ENCODE results near the gene ZNF423.

ZNF423 gene

DNA sequence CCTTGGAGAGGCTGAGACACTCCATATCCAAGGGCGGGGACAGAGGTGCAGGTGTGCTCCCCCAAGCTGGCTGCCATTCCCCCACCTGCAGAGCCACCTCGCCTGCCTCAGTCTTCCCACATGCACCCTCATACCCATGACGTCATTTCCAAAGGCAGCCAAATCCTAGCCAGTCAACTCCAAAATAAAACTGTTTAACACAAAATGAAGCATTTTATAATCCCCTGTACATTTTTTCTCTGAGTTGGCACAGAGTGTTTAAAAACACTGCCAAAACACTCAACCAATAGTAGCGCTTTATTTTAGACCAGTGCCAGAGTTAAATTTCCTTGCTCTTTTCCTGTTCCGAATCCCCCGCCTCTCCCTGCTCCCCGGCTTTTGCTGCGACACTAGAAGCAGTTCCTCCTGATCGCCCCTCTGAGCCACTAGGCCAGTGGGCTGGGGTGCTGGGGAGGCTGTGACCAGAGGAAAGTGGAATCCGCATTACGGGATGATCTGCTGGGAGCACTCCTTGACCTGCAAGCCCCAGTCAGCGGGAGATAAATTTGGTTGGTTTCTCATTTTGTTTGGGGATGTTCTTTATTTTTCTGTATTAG is 139.5 kb downstream of the ZNF423 start:
- DNase-seq = no peak

DNA sequence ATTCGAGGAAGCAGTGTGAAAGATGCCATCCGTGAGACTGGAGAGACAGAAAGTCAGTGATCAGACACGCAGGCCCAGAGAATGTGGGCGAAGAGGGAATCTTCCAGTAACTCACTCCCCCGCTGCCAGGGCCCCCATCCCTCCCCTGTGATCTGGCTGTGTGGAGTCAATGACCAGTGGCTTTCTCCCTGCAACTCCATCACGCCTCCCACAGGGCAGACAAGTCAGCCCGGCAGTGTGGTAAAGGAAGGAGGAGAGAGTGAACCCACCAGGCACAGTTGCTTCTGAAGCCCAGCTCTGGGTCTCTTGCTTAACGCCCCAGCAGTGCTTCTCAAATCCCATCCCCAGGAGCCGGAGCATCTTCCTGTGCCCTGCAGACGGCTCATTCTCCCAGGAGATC is 142.1 kb downstream of the ZNF423 start:
- no peak for DNase-seq

DNA sequence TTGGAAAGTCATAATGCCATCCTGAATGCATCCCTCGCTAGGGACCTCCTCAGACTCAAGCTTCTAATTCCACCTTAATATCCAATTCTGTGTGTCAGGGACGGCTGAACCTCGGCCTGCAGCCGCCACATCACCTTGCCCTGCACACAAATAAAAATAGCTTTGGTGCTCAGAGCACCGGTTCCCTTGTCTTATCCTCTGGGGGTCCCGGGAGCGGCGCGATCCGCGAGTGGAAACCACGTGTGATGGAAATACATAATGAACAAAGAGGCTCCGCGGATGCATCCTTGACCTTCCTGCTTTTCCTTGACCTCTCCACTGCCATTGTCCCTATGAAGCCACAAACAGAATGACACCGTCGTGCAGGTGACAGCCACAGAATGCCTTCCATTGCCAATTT is 143.4 kb downstream of the ZNF423 start:
- DNase-seq = no peak

DNA sequence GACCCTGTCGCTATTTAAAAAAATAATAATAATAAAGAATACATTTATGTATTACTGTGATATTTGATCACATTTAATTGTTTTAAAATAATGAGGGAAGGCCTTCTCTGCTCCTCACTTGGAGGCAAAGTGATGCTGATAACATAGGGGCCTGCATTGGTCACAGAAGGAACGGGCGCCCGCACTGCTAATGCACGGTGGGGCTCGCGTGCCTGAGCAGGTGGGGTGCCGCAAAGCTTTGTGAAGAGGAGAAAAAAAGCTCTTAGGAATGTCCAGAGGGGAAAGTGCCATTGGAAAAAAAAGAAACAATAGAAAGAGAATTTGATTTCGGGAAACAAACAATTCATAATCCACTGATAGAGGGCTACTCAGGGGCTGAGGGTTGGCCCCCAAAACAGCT is 143.8 kb downstream of the ZNF423 start:
- DNase-seq = no peak

DNA sequence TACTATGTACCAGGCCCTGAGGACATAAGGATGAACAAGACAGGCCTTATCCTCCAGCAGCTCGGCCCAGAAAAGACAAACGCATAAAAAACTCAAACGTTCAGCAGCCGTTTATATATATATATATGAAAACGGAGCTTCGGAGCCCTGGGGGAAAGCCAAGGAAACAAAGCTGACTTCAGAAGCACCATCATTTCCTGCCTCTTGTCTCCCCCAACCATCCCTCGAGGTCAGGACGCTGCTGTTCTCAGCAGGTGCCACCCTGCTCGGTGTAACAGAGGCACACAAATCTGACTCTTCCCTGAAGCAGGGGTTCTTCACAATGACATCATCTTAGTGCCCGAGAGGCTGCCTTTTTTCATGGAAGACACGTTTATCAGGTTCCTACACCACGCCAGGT is 146.9 kb downstream of the ZNF423 start:
- DNase-seq = no peak

DNA sequence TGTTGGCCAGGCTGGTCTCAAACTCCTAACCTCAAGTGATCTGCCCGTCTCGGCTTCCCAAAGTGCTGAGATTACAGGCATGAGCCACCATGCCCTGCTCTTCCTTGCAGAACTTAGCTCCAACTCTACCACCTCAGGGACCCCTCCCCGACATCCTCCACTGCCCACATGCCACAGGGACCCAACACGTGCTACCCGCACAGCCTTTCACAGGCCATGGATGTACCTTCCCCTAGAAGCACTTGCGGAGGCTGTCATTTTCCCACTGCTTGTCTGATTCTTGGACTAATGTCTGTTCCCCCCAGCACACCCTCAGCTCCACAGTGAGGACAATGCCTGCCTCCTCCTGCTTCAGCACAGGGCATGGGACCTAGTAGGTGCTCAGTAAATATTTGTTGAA is 147.4 kb downstream of the ZNF423 start:
- no peak for DNase-seq

DNA sequence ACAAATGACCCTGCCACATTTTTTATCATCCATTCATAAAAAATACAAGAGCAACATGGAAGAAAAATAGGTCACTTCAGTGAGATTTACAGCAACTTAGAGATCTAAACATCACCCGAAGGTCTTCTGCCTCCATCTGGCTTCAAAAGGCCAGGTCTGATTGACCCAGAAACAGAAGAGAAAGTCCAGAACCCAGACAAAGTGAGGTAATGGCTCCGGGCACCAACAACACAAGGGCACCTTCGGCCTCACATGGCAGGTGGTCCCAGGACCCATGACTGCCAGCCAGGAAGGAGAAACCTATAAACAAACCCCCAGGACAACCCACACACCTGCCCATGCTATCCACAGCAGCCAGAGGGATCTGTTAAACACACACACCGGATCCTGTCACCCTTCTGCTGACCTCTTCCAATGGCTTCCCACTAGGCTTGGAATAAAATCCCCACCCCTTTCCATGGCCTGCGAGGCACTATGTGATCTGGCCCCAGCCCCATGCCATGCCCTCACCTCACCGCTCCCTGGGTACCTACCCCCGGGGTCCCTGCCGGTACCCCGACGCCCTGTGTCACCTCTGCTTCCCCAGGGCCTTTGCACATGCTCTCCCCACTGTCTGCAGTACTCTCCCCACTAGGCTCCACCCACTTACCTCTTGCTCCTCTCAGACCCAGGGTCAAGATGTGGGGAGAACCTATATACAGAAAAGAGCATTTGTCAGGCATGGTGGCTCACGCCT is 149.1 kb downstream of the ZNF423 start:
- DNase-seq = no peak

DNA sequence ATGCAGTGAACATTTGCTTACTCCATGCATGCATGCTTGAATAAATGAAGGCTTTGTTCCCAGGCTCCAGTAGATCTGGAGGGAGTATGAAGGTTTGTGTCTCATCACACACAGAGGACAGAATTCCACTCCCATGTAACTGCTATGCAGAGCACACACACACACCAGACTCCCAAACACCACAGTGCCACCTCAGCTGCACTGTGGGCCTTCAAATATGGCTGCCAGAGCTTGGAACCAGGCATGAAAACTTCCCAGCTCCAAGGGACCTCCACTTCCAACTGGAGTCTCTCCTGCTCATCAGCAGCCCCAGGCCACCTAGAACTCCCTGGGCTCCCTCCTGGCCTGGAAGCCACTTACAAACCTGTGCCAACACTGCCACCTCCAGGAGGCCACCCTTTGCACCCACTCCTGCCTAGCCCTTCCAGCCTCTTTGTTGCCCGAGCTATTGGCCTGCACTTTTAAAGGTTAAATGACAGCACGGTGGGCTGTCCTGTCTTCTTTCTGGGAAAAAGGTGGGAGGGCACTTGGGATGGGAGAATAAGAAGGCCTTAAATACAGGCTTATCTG is 151.2 kb downstream of the ZNF423 start:
- DNase-seq = no peak

DNA sequence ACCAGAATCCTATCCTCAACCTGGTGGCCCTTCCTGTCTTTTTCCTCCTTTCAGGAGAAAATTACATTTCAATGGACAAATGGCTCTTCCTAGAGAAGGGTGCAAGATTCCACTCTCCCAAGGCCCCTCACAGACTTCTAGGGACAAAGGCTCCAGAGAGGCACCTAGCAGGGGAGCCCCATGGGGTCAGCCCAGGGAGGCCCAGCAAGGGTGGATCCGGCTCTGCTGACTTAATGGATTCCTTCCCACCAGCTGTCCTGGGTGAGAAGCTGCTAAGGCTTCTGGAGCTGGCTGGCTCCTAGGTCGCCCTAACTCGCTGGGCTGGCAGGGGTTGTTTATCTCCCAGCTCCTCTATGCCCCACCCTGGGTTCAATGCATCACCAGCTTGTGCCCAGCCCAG is 152.4 kb downstream of the ZNF423 start:
- DNase-seq = no peak

DNA sequence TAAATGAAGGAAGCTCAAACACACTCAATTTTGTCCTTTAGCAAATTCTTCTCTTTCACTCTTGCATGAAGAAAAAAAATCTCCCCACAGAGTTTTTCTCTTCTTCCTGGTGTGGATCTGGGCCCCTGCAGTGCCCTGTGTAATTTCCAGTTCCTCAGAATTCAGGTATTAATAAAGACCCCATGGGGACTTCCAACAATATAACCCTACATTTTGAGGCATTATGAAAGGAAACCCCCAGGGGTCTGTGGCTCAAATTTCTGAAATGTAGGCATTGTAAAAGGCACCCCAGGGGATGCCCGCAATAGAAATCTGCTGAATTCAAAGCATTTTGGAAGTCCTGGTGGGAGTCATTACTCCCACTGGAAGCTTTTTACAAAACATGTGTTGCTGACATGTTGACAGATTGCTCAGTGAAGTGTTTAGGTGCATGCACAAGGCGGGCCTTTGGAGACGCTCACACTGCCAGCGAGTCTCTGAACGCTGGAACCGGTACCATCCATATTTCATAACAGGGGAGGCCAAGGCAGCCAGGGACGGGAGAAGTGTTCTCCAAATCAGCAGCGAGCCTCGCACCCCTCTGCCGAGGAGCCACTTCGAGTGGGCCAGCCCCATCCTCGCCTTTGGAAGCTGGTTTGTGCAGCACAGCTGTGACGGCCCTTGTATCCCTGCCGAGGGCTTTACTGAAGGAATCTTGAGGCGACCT is 154.0 kb downstream of the ZNF423 start:
- DNase-seq = no peak

DNA sequence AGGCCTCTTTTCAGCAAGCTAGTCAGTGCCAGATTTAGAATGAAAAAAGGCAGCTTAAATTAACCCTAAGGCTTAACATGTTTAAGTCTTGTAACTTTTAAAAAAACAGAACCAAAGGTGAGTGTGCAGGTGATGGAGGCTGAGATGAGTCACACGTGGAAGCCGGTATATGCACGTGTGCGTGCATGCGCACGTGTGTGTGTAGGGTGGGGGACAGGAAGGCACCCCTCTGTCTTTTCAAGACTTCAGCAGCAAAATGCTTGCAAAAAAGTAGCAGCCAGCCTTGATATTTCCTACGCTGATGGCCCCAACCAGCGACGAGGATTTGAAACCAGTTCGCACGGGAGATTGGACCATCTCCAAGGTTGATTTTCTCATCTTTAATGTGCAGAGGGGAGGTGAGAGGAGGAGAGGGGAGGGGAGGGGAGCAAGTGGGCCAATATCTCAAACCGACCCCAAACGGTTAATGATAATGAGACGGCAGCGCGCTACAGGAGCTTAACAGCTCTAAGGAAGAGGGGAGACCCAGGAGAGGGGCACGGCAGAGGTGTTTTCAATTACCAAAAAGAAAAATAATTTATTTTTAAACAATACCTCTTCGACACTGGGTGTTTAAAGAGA is 154.7 kb downstream of the ZNF423 start:
- DNase-seq = no peak

DNA sequence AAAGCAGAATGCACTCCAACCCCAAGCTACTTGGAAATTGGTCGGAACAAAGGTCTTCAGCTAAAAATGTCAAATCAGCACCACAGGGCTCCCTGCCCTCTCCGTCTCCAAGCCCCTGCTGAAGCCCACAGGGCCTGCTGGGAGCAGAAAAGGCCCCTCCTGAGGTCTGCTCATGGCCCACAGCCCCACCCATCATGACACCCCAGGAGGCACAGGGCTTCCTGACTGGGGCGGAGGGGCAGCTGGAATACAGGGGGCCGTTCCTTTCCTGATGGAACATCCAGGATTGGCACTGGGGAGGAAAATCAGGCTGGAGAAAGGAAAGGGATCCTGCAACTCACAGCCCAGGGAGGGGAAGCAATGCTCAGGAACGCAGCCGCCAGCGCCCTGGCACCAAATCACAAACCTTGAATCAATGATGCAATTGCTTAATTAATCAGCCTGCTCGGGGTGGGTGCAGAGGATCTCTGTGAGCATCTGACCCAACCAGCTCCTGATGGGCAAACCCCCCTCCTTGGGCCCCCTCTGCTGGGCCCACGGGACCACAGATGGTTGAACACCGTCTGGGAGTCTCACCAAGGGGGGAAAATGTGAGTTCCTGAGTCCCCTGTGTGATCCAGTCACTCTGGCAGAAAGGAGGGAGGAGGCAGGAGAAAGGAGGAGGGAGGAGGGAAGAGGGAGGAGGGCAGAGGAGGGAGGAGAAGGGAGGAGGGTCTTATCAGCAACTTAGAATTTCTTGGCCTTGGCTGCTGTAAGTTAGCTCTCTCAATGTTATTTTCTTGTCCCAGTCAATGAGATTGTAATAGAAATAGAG is 155.5 kb downstream of the ZNF423 start:
- no peak for DNase-seq

DNA sequence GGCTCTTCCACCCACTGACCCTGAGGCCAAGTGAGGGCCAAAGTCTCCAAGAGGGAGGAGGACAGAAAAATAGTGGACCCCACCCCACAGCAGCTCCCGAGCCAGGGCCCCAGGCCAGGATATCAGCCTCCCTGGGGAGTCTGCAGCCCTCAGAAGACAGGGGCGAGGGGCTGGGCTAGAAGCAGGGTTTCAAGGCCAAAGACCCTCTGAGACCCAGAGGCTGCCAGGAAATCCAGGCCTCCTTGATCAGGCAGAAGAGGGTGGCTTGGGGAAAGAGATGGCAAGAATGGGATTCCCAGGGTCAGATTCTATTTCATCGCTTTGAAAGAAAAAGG is 156.1 kb downstream of the ZNF423 start:
- DNase-seq = no peak

DNA sequence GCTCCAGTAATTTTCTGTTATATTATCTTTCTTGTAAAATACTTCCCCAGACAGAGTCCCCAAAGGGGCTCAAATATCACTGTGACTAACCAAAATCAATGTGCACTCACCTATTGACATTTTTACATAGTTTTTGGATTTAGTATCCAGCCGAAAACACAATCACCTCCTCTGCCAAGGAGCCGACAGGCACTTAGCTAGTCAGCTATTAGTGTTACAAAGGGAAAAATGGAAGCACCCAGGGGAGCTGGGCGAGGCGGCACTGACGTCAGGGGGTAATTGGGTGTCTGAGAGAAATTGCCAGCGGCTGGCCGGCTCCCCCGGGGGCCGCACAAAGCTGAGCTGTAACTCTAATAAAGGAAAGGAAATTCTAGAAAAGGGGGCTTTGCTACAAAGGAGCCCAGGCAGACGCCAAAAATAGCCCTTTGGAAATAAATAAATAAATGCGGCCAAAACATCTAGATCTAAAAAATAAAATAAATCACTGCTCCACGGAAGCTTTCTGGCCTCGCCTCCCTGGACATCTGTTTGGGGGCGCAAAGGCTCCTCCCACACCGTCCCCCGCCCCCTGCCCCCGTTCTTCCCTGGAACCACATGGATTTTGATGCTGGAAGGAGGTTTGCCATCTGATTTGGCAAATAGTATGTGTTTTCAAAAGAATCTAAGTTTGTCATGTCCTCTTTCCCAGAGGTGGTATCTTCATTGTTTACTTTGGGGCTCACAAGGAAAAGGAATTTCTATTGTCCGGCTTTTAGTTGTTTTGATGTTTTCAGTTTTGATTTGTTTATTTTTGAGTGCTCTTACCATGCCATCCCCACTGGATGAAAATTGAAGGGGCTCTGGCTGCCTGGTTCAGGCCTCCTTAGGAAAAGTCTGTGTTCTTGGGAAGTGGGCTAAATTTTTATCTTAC is 156.7 kb downstream of the ZNF423 start:
- DNase-seq = no peak

DNA sequence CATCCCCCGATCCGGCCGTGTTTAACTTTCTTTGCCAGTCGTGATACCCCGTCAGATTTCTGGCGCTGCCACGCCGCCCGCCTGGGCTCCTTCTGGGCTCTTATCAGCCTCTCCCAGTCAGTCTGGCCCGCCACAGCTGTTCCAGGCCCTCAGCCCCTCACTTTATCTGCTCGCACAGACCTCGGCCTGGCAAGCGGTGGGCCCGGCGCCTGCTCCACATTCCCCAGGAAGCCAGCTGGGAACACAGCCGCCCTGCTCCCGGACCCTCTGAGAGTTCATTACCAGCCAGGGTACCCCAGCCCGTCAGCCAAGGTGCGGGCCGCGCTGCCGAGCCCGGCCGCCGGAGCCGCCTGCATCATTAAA is 157.5 kb downstream of the ZNF423 start:
- DNase-seq = no peak

DNA sequence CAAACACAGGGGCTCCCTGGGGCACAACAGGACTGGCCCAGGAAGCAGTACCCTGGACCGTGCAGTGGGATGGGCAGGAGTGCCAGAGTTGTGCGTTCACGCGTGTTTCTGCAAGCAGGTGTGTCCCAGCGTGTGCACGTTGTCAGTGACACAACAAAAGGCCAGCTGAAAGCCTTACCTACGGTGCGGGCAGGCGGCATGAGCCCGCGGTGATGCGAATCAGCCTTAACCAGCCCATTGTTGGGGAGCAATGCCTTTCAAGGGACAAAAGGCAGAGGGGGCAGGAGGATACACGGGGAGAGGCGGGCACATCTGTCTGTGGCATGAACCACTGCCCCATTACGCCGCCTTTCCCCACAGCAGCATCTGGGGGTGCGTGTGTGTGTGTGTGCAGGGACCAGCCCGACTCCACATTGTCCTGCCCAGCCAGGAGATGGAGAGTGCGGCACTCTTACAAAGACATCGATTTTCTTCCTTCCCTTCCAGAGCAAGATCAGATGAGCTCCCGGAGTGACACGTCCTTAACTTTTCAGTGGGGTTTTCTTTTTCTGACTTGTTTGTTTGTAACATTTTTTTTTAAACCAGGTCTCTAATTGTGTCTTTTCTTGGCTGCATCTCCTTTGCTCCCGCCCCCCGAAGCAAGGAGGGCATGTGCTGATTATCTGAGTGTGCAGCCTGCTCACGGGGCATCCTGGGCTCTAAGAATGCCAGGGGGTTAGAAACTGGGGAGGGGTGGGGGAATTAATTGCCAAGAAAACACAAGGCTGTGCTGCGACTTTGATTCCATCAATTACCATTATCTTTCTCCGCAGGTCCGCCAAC is 158.1 kb downstream of the ZNF423 start:
- DNase-seq = no peak

DNA sequence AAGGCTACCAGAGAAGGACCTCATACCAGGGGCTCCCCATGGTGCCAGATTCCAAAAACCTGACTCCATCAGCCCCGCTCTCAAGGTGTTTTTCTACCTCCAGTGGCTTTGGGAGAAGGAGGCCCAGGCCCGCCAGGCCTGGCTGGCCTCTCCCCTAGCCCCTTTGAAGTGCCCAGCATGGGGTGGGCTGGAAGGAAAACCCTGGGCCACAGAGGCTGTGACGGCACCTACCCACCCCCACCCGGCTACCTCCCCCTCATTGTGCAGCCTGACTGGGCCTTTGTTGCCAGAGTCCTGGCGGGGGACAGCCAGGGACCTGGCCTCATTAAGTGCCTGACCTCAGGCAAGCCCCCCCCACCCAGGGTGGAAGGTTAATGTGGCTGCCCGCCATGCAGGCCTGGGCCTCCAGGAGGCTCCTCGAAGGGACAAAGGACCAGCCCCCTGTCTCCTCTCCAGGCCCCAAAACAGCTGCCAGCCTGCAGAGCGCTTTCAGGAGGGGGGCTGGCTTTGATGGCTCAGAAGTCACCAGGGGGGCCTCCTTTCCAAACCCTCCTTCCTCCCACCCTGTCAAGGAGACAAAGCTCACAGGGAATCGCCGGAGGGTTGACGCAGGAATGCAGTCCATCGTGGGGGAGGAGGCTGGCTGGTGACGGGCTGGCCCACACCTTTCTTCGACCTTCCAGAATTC is 159.4 kb downstream of the ZNF423 start:
- DNase-seq = no peak

DNA sequence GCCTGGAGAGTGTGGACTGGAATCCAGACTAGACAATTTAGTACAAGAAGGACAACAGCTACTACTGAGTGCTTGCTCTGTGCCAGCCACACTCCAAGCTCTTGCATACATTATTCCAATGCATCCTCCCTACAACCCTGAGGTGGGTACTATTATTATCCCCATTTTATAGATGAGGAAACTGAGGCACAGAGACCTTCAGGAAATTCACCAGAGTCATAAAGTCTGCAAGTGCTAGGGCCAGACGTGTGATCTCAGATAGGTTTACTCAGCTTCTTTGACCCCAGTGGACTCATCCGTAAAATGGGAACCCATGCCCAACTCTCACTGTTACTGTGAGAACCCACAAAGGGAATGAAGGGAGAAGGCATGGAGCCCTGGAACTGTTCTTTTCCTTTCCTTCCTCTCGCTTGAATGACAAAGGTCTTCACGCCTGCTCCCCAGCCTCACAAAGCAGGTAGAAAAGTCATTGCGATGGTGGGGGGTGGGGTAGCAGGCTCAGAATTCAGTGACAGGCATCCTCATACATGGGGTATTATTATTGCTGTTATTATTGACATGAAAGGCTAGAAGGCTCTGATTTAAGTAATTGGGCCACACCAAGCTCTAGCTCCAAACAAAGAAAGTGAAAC is 160.0 kb downstream of the ZNF423 start:
- no peak for DNase-seq

DNA sequence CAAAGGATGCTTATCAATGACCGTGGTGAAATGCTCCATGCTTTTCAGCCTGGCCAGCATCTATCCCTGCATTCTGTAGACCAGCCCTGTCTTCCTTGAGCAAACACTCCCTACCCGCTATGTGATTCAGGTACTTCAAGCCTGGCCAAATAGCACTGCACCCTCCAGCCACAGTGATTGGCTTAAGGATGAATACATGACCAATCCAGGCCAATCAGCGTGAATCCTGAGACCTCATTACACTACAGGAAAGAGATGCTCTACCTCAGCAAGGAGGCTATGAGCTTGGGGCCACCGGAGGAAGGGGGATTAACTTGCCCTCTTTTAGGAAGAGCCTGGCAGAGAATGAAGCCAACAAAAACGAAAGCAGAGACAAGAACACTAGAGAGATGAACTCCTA is 162.5 kb downstream of the ZNF423 start:
- no peak for DNase-seq

DNA sequence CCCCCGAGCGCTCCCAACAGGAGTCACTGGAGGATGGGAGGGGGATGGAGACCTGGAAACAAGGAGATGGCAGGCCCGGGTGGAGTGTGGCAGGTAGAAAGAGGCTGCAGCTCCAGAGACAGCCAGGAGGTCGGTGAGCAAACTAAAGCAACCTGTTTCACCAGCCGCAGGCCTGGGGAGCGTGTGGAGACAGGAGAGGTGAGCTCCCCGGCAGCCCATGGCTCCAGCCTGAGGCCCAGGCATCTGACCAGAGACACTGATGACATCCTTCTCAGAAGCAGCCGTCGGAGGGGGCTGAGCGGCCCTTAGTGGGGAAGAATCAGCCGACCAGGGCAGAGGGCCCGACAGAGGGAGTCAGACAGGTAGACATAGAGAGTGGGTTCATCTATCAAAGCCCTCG is 165.1 kb downstream of the ZNF423 start:
- no peak for DNase-seq

Measured in SW 1271 (cell line).